IPS-18a (cell line): Measurements from ENCODE around the gene EPHB4.
"Not testable (repeated sequence)": the region's sequence is repeated elsewhere in the genome, so short reads cannot be mapped to it uniquely, and the experiment has no call there.

Source experiments
- H3K27ac ChIP-seq: one replicate; pipeline ENCODE4 v1.5.1; 2013; ENCODE audit warnings: low read length
- H3K27me3 ChIP-seq: one replicate; pipeline ENCODE4 v1.6.1; 2013; ENCODE audit warnings: mild to moderate bottlenecking, low read length; ENCODE audit not compliant: control insufficient read depth, insufficient read depth
- H3K36me3 ChIP-seq: one replicate; pipeline ENCODE4 v1.6.1; 2013; ENCODE audit warnings: low read depth, low read length; ENCODE audit not compliant: control insufficient read depth
- H3K4me1 ChIP-seq: one replicate; pipeline ENCODE4 v1.6.1; 2013; ENCODE audit warnings: low read depth, low read length; ENCODE audit not compliant: control insufficient read depth
- H3K4me3 ChIP-seq: one replicate; pipeline ENCODE4 v1.5.1; 2013; ENCODE audit warnings: low read length
- H3K9ac ChIP-seq: one replicate; pipeline ENCODE4 v1.6.1; 2013; ENCODE audit warnings: mild to moderate bottlenecking, low read length, moderate library complexity
- H3K9me3 ChIP-seq: one replicate; pipeline ENCODE4 v1.6.1; 2013; ENCODE audit warnings: low read depth, low read length; ENCODE audit not compliant: control insufficient read depth

Gene EPHB4

DNA sequence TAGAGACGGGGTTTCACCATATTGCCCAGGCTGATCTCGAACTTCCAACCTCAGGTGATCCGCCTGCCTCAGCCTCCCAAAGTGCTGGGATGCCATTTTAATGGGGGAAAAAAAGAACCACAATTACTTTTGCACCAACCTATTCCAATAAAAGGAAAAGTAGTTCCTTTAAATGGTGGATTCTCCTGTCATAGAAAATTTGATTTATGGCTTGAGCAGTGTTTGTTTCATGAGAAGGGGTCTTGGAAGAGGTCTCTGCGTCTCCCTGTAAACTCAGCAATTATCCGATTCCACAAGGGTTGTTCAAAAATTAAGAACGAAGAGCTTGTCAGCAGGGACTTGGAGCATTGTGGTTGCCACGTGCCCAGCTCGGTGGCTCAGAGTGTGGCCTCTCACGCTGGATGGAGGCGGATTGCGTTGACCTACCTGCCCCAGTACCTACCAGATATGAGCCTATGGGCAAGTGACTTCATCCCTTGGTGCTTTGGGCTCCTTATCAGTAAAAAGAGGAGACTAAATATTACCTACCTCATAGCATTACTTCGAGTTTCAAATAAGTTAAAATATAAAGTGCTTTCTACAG, 37.0 kb upstream of the EPHB4 start:
- H3K4me1 ChIP-seq = peaks cover 8% of the 10 kb centered on the region
- no peak overlapping the region for H3K4me3 ChIP-seq
- no peak overlapping the region for H3K9ac ChIP-seq
- H3K27me3 ChIP-seq = no peaks in the 10 kb centered on the region
- H3K27ac ChIP-seq = no peak overlapping the region
- peaks cover 6% of the 10 kb centered on the region for H3K36me3 ChIP-seq
- no peaks in the 10 kb centered on the region for H3K9me3 ChIP-seq

DNA sequence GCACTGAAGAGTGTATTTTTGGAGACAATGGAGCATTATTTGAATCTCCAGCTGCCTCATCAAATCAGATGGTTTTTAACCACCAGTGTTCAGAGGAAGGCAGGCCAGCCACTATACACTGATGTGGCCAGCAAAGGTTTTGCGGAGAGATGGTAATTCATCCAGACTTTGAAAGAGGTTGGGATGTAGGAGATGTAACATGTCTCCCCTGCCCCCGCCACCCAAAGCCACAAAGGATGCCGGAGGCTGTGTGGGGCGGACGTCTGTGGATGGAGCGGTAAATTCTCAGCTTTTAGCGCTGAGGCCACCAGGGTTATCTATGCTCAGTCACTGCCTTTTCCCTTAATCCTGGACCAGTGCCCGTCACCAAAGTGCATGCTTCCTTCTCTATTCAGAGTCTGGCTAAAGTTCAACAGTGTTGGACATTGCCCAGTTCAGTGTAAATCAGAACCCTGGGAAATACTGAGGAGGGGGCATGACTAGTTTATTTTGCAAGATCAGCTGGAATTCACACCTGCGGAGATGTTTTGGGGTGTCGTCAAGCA, 36.2 kb upstream of the EPHB4 start:
- Histone ChIP-seq H3K9me3 (no peaks in the 10 kb centered on the region), H3K27ac (no peak overlapping the region), H3K4me1 (peaks cover 8% of the 10 kb centered on the region), H3K9ac (no peak overlapping the region), H3K36me3 (peaks cover 6% of the 10 kb centered on the region), H3K27me3 (no peaks in the 10 kb centered on the region), H3K4me3 (no peak overlapping the region)

DNA sequence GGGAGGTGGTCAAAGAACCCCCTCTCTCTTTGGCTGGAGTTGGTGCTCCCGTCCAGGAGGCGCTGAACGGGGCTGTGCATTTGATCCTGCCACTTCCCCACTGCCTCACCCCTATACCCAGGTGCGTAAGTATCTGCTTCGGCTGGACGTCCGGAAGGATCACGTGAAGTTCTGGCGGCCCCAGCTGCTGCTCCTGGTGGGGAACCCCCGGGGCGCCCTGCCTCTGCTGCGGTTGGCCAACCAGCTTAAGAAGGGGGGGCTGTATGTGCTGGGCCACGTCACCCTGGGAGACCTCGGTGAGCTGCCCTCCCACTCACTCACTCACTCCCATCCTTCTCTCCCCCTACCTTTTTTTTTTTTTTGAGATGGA, 34.3 kb upstream of the EPHB4 start:
- Histone ChIP-seq H3K4me3 (no peak overlapping the region), H3K27ac (no peak overlapping the region), H3K36me3 (peaks cover 6% of the 10 kb centered on the region), H3K9me3 (no peaks in the 10 kb centered on the region), H3K27me3 (no peaks in the 10 kb centered on the region), H3K4me1 (peaks cover 2% of the 10 kb centered on the region), H3K9ac (no peak overlapping the region)

DNA sequence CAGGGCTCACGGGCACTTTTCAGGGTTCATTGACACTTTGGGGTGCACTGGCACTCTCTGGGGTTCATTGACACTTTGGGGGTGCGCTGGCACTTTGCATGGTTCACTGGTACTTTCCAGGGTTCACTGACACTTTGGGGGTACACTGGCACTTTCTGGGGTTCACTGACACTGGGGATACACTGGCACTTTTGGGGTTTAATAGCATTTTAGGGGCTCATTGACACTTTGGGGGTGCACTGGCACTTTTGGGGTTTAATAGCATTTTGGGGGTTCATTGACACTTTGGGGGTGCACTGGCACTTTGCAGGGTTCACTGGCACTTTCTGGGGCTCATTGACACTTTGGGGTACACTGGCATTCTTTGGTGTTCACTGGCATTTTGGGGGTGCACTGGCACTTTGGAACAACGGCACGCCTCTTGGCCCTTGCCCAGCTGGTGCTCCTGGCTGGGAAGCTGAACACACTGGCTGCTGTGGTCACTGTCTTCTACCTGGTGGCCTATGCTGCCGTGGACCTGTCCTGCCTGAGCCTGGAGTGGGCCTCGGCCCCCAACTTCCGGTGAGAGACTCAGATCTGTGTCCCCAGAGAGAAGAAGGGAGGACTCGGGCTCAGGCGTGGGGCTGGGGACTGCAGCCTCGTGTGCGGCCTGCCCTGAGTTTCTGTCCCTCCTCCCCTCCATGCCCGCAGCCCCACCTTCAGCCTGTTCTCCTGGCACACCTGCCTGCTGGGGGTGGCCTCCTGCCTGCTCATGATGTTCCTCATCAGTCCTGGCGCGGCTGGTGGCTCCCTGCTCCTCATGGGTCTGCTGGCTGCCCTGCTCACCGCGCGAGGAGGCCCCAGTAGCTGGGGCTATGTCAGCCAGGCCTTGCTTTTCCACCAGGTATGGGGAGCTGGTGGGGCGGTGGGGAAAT, 33.6 kb upstream of the EPHB4 start:
- Histone ChIP-seq H3K9me3 (no peaks in the 10 kb centered on the region), H3K36me3 (peaks cover 6% of the 10 kb centered on the region), H3K4me3 (no peak overlapping the region), H3K27me3 (no peaks in the 10 kb centered on the region), H3K4me1 (no peaks in the 10 kb centered on the region), H3K9ac (no peak overlapping the region), H3K27ac (no peak overlapping the region)

DNA sequence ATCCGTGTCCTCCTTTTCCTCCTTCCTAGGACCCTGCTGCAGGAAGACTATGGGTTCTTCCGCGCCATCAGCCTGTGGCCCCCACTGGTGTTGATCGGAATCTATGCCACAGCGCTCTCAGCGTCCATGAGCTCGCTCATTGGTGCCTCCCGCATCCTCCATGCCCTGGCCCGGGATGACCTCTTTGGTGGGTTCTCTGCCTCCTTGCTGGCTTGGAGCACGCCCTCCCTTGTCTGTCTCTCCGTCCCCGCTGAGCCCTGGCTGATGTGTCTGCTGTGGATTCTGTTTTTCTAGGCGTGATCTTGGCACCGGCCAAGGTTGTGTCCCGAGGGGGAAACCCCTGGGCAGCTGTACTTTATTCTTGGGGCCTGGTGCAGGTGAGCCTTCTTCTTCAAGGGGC, 32.5 kb upstream of the EPHB4 start:
- H3K36me3 ChIP-seq = peaks cover 6% of the 10 kb centered on the region
- H3K27ac ChIP-seq = no peak overlapping the region
- no peak overlapping the region for H3K9ac ChIP-seq
- H3K4me3 ChIP-seq = no peak overlapping the region
- no peaks in the 10 kb centered on the region for H3K27me3 ChIP-seq
- H3K9me3 ChIP-seq = no peaks in the 10 kb centered on the region
- H3K4me1 ChIP-seq = no peaks in the 10 kb centered on the region

DNA sequence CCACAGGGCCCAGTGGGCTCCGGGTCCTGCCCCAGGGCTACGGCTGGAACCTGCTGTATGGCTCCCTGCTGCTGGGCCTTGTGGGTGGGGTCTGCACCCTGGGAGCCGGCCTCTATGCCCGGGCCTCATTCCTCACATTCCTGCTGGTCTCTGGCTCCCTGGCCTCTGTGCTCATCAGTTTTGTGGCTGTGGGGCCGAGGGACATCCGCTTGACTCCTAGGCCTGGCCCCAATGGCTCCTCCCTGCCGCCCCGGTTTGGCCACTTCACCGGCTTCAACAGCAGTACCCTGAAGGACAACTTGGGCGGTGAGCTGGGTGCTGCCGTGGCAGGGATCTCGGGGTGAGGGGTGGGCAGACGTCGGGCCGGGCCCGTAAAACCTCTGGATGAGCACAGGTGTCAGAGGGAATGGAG, 29.6 kb upstream of the EPHB4 start:
- no peak overlapping the region for H3K4me3 ChIP-seq
- no peaks in the 10 kb centered on the region for H3K4me1 ChIP-seq
- H3K9ac ChIP-seq = no peak overlapping the region
- H3K9me3 ChIP-seq = no peaks in the 10 kb centered on the region
- H3K27me3 ChIP-seq = no peaks in the 10 kb centered on the region
- peaks cover 6% of the 10 kb centered on the region for H3K36me3 ChIP-seq
- no peak overlapping the region for H3K27ac ChIP-seq

DNA sequence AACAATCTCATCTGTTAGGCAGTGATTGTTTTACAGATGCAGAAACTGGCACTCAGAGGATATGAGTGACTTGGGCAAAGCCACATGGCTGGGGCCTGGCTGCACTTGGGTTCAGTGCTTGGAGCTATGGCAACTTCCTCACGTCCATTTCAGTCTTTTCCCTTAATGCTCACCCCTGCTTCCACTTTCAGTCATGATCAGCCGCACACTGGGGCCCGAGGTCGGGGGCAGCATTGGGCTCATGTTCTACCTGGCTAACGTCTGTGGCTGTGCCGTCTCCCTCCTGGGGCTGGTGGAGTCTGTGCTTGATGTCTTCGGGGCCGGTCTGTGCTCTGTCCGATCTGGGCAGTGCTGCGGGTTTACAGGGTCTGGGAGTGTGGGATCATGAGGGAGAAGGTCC, 28.2 kb upstream of the EPHB4 start:
- no peak overlapping the region for H3K9ac ChIP-seq
- no peak overlapping the region for H3K4me3 ChIP-seq
- H3K9me3 ChIP-seq = no peaks in the 10 kb centered on the region
- H3K36me3 ChIP-seq = peaks cover under 1% of the 10 kb centered on the region
- H3K27ac ChIP-seq = no peak overlapping the region
- H3K27me3 ChIP-seq = no peaks in the 10 kb centered on the region
- no peaks in the 10 kb centered on the region for H3K4me1 ChIP-seq

DNA sequence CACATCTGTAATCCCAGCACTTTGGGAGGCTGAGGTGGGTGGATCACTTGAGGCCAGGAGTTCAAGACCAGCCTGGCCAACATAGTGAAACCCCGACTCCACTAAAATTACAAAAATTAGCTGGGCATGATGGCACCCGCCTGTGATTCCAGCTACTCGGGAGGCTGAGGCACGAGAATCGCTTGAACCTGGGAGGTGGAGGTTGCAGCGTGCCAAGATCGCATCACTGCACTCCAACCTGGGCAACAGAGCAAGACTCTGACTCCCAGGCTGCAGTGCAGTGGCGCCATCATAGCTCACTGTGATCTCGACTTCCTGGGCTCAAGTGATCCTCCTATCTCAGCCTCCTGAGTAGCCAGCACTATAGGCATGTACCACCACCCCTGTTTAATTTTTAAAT, 27.6 kb upstream of the EPHB4 start:
- not testable (repeated sequence) for H3K9ac ChIP-seq, H3K4me1 ChIP-seq, H3K36me3 ChIP-seq, H3K27me3 ChIP-seq, H3K4me3 ChIP-seq, H3K9me3 ChIP-seq, H3K27ac ChIP-seq

DNA sequence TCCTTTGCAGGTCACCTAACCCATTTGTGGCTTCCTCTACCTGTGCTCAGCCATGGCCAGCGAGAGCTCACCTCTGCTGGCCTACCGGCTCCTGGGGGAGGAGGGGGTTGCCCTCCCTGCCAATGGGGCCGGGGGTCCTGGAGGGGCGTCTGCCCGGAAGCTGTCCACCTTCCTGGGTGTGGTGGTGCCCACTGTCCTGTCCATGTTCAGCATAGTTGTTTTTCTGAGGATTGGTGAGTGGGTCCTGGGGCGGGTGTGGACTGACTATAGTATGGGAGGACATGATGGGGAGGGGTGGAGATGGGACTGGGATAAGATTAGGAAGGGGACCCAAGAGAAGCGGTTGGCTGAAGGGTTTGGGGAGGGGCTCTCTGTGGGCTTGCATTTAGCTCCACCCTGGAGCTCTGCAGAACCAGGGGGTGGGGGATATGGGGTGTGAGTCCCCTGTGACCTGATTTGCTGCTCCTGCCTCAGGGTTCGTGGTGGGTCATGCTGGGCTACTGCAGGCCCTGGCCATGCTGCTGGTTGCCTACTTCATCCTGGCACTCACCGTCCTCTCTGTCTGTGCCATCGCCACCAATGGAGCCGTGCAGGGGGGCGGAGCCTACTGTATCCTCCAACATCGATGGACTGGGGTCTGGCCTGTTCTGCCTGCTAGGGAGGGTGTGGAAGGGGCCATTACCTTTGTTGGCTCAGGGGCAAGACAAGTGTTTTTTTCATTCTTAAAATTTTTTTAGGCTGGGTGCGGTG, 27.0 kb upstream of the EPHB4 start:
- Histone ChIP-seq H3K27me3 (no peaks in the 10 kb centered on the region), H3K36me3 (no peaks in the 10 kb centered on the region), H3K4me1 (no peaks in the 10 kb centered on the region), H3K9me3 (no peaks in the 10 kb centered on the region), H3K27ac (no peak overlapping the region), H3K9ac (no peak overlapping the region), H3K4me3 (no peak overlapping the region)

DNA sequence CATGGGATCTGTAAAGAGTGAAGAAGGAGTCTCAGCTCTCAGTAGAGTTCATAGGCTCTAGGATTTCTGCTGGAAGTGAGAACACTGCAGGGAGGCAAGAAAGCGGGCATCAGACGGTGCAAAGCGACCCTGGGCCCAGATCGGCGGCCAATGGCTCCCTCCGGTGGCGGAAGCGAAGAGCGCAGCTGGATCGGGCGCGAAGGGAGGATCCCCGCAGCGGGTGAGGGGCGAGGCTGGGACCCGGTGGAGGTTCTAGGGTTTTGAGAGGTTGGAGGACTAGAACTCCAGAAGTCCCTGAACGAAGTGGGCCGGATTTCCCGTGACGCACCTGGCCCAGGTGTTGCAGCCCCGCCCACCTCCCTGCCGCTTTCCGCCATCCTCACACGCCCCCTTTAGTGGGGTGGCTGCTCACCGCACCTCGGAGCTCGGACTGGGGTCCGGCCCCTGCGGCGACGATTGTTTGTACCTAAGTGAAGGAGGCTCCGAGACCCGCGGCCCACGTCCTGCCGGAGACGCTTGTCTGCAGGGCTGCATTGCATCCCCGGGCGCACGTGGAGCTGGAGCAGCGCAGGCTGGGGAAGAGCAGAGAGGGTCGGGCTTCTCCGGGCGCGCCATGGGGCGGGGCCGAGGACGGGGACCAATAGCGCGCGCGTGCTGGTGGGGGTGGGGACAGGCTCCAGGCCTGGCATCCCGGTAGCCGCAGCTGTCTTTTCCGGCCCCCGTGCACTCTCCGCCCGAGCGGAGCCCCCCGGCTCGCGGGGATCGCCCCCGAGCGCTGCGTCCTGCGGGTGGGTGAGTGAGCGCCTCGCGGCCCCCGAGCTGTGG, 24.9 kb upstream of the EPHB4 start, which contains the start of gene SLC12A9:
TSS of gene SLC12A9 (plus strand) at position 666 of the 825 bp plus-strand sequence. CDS start 1,485 bp downstream, outside the sequence.
- peak within 1 kb of the TSS; percentile 79 for H3K4me3 ChIP-seq
- H3K27me3 ChIP-seq = no peaks in the 10 kb centered on the region
- no peak within 1 kb of the TSS for H3K27ac ChIP-seq
- no peaks in the 10 kb centered on the region for H3K36me3 ChIP-seq
- H3K9me3 ChIP-seq = no peaks in the 10 kb centered on the region
- H3K4me1 ChIP-seq = no peaks in the 10 kb centered on the region
- H3K9ac ChIP-seq = peak within 1 kb of the TSS; percentile 59

DNA sequence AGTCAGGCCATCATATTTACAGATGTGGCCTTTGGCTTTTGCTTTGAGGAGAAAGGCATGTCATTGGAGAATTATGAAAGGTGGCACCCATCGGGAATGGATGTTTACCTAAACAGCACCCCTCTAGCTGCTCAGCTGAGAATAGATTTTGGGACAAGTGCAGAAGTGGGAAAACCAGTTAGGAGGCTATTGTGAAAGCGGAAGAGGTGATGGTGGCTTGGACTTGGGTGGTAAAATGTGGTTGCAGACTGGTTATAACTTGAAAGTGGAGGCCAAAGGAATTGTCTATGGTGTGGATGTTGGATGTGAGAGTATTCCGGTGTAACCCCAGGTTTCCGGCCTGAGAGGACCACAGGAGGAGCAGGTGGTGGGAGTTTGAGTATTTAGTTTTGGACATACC, 20.0 kb upstream of the EPHB4 start:
- no peaks in the 10 kb centered on the region for H3K4me1 ChIP-seq
- H3K36me3 ChIP-seq = no peaks in the 10 kb centered on the region
- no peak overlapping the region for H3K9ac ChIP-seq
- no peaks in the 10 kb centered on the region for H3K27me3 ChIP-seq
- H3K27ac ChIP-seq = no peak overlapping the region
- H3K9me3 ChIP-seq = no peaks in the 10 kb centered on the region
- H3K4me3 ChIP-seq = no peak overlapping the region
